Islet precursor cell (in vitro differentiated cells): ENCODE measurements around the gene GPR6.

Experiments used
- DNase-seq: peaks from one replicate; pipeline ENCODE4 v3.0.0-alpha.2; 2018

GPR6 gene

GRCh38 chr6:110002676-110003075, 24.6 kb downstream of the GPR6 start:
- no peak for DNase-seq

- DNase-seq: no peak
Measured at GRCh38 chr6:110013386-110013785, 35.3 kb downstream of the GPR6 start.

GRCh38 chr6:110015206-110015605, 37.1 kb downstream of the GPR6 start:
- DNase-seq: no peak

- no peak for DNase-seq
Measured at GRCh38 chr6:110017306-110017705, 39.2 kb downstream of the GPR6 start.

GRCh38 chr6:110017946-110018345, 39.8 kb downstream of the GPR6 start:
- no peak for DNase-seq

GRCh38 chr6:110018486-110018885, 40.4 kb downstream of the GPR6 start:
- DNase-seq: no peak

- DNase-seq: no peak
Measured at GRCh38 chr6:110020888-110021287, 42.8 kb downstream of the GPR6 start.

GRCh38 chr6:110029144-110029543, 51.0 kb downstream of the GPR6 start:
- DNase-seq: no peak
